GM23338 (cell line): ENCODE data around the gene ZNRF2. TPM values are rescaled to one million over a fixed set of nuclear protein-coding genes. Genes with fewer than 3 reads are reported as not detected.
A peak's percentile ranks its signal among the peaks of the same experiment; 100 is the strongest.

Experiments used
- ATAC-seq: fragments of 200-7000 bp; cut with Tn5 transposase; 3 replicates; pipeline ENCODE4 v1.9.1; 2020
- DNase-seq: peaks from one replicate; pipeline ENCODE4 v3.0.0-alpha.2; 2015; ENCODE audit warnings: low spot score
- H2AFZ ChIP-seq: fragments of 200-600 bp; sonication (generic); 2 replicates; pipeline ENCODE4 v1.8.0; 2016; ENCODE audit warnings: antibody characterized with exemption, mild to moderate bottlenecking, moderate library complexity
- H3F3A ChIP-seq: fragments of 200-600 bp; sonication (generic); replicated peaks from 2 replicates; pipeline ENCODE4 v1.8.0; 2017; ENCODE audit warnings: antibody characterized with exemption, mixed run types, low read depth
- H3K27ac ChIP-seq: fragments of 200-600 bp; sonication (generic); 2 replicates; pipeline ENCODE4 v1.6.1; 2016; ENCODE audit warnings: low read depth
- H3K27me3 ChIP-seq: fragments of 200-600 bp; sonication (generic); 2 replicates; pipeline ENCODE4 v1.8.0; 2016; ENCODE audit warnings: mild to moderate bottlenecking, mixed run types, moderate library complexity; ENCODE audit not compliant: insufficient read depth
- H3K36me3 ChIP-seq: fragments of 200-600 bp; sonication (generic); 2 replicates; pipeline ENCODE4 v1.8.0; 2016; ENCODE audit warnings: mild to moderate bottlenecking; ENCODE audit not compliant: insufficient read depth
- H3K4me1 ChIP-seq: fragments of 200-600 bp; sonication (generic); 2 replicates; pipeline ENCODE4 v1.8.0; 2016; ENCODE audit warnings: mild to moderate bottlenecking, moderate library complexity; ENCODE audit not compliant: insufficient read depth
- H3K4me2 ChIP-seq: fragments of 200-600 bp; sonication (generic); 2 replicates; pipeline ENCODE4 v1.7.1; 2017; ENCODE audit warnings: mixed run types
- H3K4me3 ChIP-seq: fragments of 200-600 bp; sonication (generic); 2 replicates; pipeline ENCODE4 v1.6.1; 2016; ENCODE audit warnings: mixed run types
- H3K79me2 ChIP-seq: fragments of 200-600 bp; sonication (generic); replicated peaks from 2 replicates; pipeline ENCODE4 v1.8.0; 2017; ENCODE audit warnings: mild to moderate bottlenecking; ENCODE audit not compliant: insufficient read depth
- H3K9me2 ChIP-seq: fragments of 200-600 bp; sonication (generic); 2 replicates; pipeline ENCODE4 v1.8.0; 2017; ENCODE audit not compliant: insufficient read depth
- H4K20me1 ChIP-seq: fragments of 200-600 bp; sonication (generic); replicated peaks from 2 replicates; pipeline ENCODE4 v1.8.0; 2017; ENCODE audit warnings: mild to moderate bottlenecking; ENCODE audit not compliant: insufficient read depth
- H3K27ac Mint-ChIP-seq: 2 replicates; pipeline ENCODE4 v1.8.0; 2020; ENCODE audit warnings: inconsistent platforms, mild to moderate bottlenecking, moderate library complexity, mixed read lengths
- H3K27me3 Mint-ChIP-seq: 3 replicates; pipeline ENCODE4 v1.8.0; 2022; ENCODE audit warnings: low read depth, mild to moderate bottlenecking, moderate library complexity, mixed read lengths, inconsistent platforms; ENCODE audit not compliant: insufficient read depth, poor library complexity
- H3K36me3 Mint-ChIP-seq: 3 replicates; pipeline ENCODE4 v1.8.0; 2021; ENCODE audit warnings: low read depth, mild to moderate bottlenecking, inconsistent platforms, moderate library complexity, mixed read lengths
- H3K4me1 Mint-ChIP-seq: 3 replicates; pipeline ENCODE4 v1.8.0; 2020; ENCODE audit warnings: mild to moderate bottlenecking, inconsistent platforms, mixed read lengths
- H3K4me3 Mint-ChIP-seq: 3 replicates; pipeline ENCODE4 v1.8.0; 2021; ENCODE audit warnings: moderate library complexity, mild to moderate bottlenecking, inconsistent platforms, mixed read lengths
- H3K9me3 Mint-ChIP-seq: 3 replicates; pipeline ENCODE4 v1.8.0; 2020; ENCODE audit warnings: moderate library complexity, mild to moderate bottlenecking, inconsistent platforms, mixed read lengths
- CREB1 ChIP-seq: fragments of 250-450 bp; sonication (Bioruptor Pico); IDR thresholded peaks from 2 replicates; pipeline ENCODE4 v1.5.0; 2020; ENCODE audit warnings: low read depth, mild to moderate bottlenecking, moderate library complexity
- EZH2 ChIP-seq: fragments of 200-600 bp; sonication (generic); IDR thresholded peaks from one replicate; pipeline ENCODE4 v1.8.0; 2017; ENCODE audit warnings: antibody characterized with exemption, mild to moderate bottlenecking, low read depth; ENCODE audit not compliant: unreplicated experiment
- EZH2phosphoT487 ChIP-seq: fragments of 200-600 bp; sonication (generic); IDR thresholded peaks from one replicate; pipeline ENCODE4 v1.8.1; 2018; ENCODE audit warnings: antibody characterized with exemption; ENCODE audit not compliant: unreplicated experiment
- JUNB ChIP-seq: IDR thresholded peaks from one replicate; pipeline ENCODE4 v1.6.1; 2016; ENCODE audit warnings: antibody characterized with exemption; ENCODE audit not compliant: unreplicated experiment
- NANOG ChIP-seq: IDR thresholded peaks from 2 replicates; pipeline ENCODE4 v1.6.1; 2016; ENCODE audit warnings: antibody characterized with exemption, borderline replicate concordance
- POLR2AphosphoS5 ChIP-seq: IDR thresholded peaks from 2 replicates; pipeline ENCODE4 v1.6.1; 2016; ENCODE audit warnings: antibody characterized with exemption, low read depth
- STAT1 ChIP-seq: IDR thresholded peaks from one replicate; pipeline ENCODE4 v1.6.1; 2016; ENCODE audit warnings: antibody characterized with exemption; ENCODE audit not compliant: unreplicated experiment
- ZNF114 ChIP-seq: fragments of 250-450 bp; sonication (Bioruptor Pico); IDR thresholded peaks from 2 replicates; pipeline ENCODE4 v1.5.0; 2020; ENCODE audit warnings: mild to moderate bottlenecking, moderate library complexity
- ZNF331 ChIP-seq: fragments of 250-450 bp; sonication (Bioruptor Pico); IDR thresholded peaks from 2 replicates; pipeline ENCODE4 v1.5.0; 2020; ENCODE audit warnings: low read depth, mild to moderate bottlenecking, moderate library complexity
- polyA plus RNA-seq: library from polyadenylated mRNA; unstranded; fragments of >200 nt; fragmentation: Nextera tagmentation; extraction: Ambion mirVana; gene quantifications from 2 replicates; pipeline ENCODE4 v1.2.1, GENCODE V29; 2016
- total RNA-seq: library from RNA; depleted of rRNA; stranded (reverse); fragments of >200 nt; shearing (Covaris generic); gene quantifications from 2 replicates; pipeline ENCODE4 v1.2.3, GENCODE V29; 2014
- TF ChIP-seq, protein P1 (sequence below): IDR thresholded peaks from 2 replicates; pipeline ENCODE4 v1.6.1; 2016; ENCODE audit warnings: antibody characterized with exemption
- TF ChIP-seq, protein P2 (sequence below), 2 experiments: fragments of 200-600 bp in 1 of 2; sonication (generic) in 1 of 2; conservative IDR thresholded peaks; 2 replicates each; pipeline versions ENCODE4 v1.5.1 to v1.6.1; 2016 to 2017; ENCODE audit warnings: antibody characterized with exemption in 2 of 2, low read depth in 2 of 2, mild to moderate bottlenecking in 2 of 2, moderate library complexity in 1 of 2
- TF ChIP-seq, protein P3 (sequence below): IDR thresholded peaks from one replicate; pipeline ENCODE4 v1.6.1; 2018; ENCODE audit warnings: antibody characterized with exemption; ENCODE audit not compliant: unreplicated experiment
- TF ChIP-seq, protein P4 (sequence below): fragments of 250-450 bp; sonication (Bioruptor Pico); IDR thresholded peaks from 2 replicates; pipeline ENCODE4 v1.5.0; 2020; ENCODE audit warnings: mild to moderate bottlenecking, moderate library complexity

The ZNRF2 gene
- total and polyA plus RNA-seq, 2 experiments from 2014 or later = 6.0 to 34.7 TPM

DNA sequence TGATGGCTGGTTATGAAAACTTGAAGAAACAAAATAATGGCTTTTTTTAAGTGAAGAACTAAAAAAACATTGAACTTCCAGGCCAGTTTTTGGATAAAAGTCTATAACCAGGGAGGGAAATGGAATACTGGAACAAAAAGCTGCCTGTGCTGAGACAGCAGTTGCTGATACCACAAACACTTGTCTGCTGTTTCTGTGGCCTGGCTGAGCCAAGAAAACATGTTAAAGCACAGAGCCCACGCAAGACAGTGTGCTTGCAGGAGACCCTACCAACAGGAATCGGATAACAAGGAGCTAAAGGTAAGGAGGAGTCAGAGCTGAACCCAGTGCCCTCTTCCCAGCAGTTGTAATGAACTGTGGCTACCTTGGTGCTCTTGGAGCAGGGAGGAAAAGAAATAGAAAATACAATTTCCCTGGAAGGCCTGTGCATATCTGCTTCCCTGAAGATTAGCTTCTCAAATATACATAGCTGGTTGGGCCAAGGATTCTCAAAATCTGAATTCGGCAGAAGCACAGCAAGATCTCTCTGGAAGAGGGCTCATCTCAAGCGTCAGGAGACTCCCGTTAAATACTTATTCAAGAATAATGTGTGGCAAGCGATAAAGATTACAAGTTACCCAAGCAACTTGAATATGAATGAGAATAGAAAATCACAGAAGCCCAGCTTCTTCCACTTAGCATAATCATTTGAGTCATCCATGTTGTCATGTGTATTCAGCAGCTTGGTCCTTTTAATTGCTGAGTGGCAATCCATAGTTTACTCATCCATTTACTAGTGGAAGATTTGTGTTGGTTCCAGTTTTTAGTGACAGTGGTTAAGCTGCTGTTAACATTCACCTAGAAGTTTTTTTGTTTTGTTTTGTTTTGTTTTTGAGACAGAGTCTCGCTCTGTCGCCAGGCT lies 106.6 kb downstream of the ZNRF2 start:
- no peaks in the 10 kb centered on the region for H3K9me3 Mint-ChIP-seq
- DNase-seq (peak; percentile 22), ATAC-seq (peak; percentile 64)
- H3K4me1 Mint-ChIP-seq = peaks cover 30% of the 10 kb centered on the region
- Histone ChIP-seq H3K27me3 (no peaks in the 10 kb centered on the region), H3F3A (no peaks in the 10 kb centered on the region), H3K4me1 (peaks cover 27% of the 10 kb centered on the region), H3K27ac (peak overlapping the region; percentile 33; the same call in 1 of the 2 replicates), H3K4me2 (no peak overlapping the region), H3K4me3 (no peak overlapping the region), H3K79me2 (no peaks in the 10 kb centered on the region), H2AFZ (no peak overlapping the region), H3K36me3 (no peaks in the 10 kb centered on the region), H4K20me1 (no peaks in the 10 kb centered on the region), H3K9me2 (no peaks in the 10 kb centered on the region)
- H3K27ac Mint-ChIP-seq = peak overlapping the region; percentile 68; the same call in 1 of the 2 replicates
- no peak overlapping the region for H3K4me3 Mint-ChIP-seq
- no peaks in the 10 kb centered on the region for H3K36me3 Mint-ChIP-seq
- no peaks in the 10 kb centered on the region for H3K27me3 Mint-ChIP-seq
- TF ChIP-seq, protein P1, sequence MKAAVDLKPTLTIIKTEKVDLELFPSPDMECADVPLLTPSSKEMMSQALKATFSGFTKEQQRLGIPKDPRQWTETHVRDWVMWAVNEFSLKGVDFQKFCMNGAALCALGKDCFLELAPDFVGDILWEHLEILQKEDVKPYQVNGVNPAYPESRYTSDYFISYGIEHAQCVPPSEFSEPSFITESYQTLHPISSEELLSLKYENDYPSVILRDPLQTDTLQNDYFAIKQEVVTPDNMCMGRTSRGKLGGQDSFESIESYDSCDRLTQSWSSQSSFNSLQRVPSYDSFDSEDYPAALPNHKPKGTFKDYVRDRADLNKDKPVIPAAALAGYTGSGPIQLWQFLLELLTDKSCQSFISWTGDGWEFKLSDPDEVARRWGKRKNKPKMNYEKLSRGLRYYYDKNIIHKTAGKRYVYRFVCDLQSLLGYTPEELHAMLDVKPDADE = no peak
- TF ChIP-seq, protein P2, sequence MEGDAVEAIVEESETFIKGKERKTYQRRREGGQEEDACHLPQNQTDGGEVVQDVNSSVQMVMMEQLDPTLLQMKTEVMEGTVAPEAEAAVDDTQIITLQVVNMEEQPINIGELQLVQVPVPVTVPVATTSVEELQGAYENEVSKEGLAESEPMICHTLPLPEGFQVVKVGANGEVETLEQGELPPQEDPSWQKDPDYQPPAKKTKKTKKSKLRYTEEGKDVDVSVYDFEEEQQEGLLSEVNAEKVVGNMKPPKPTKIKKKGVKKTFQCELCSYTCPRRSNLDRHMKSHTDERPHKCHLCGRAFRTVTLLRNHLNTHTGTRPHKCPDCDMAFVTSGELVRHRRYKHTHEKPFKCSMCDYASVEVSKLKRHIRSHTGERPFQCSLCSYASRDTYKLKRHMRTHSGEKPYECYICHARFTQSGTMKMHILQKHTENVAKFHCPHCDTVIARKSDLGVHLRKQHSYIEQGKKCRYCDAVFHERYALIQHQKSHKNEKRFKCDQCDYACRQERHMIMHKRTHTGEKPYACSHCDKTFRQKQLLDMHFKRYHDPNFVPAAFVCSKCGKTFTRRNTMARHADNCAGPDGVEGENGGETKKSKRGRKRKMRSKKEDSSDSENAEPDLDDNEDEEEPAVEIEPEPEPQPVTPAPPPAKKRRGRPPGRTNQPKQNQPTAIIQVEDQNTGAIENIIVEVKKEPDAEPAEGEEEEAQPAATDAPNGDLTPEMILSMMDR (conservative IDR thresholded peaks at IDR 0.05; ENCODE audit: low read depth in 2 of 2) = no peak
- TF ChIP-seq EZH2phosphoT487 = no peak
- TF ChIP-seq, protein P3, sequence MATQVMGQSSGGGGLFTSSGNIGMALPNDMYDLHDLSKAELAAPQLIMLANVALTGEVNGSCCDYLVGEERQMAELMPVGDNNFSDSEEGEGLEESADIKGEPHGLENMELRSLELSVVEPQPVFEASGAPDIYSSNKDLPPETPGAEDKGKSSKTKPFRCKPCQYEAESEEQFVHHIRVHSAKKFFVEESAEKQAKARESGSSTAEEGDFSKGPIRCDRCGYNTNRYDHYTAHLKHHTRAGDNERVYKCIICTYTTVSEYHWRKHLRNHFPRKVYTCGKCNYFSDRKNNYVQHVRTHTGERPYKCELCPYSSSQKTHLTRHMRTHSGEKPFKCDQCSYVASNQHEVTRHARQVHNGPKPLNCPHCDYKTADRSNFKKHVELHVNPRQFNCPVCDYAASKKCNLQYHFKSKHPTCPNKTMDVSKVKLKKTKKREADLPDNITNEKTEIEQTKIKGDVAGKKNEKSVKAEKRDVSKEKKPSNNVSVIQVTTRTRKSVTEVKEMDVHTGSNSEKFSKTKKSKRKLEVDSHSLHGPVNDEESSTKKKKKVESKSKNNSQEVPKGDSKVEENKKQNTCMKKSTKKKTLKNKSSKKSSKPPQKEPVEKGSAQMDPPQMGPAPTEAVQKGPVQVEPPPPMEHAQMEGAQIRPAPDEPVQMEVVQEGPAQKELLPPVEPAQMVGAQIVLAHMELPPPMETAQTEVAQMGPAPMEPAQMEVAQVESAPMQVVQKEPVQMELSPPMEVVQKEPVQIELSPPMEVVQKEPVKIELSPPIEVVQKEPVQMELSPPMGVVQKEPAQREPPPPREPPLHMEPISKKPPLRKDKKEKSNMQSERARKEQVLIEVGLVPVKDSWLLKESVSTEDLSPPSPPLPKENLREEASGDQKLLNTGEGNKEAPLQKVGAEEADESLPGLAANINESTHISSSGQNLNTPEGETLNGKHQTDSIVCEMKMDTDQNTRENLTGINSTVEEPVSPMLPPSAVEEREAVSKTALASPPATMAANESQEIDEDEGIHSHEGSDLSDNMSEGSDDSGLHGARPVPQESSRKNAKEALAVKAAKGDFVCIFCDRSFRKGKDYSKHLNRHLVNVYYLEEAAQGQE = no peak
- TF ChIP-seq EZH2 = no peak
- TF ChIP-seq, protein P4, sequence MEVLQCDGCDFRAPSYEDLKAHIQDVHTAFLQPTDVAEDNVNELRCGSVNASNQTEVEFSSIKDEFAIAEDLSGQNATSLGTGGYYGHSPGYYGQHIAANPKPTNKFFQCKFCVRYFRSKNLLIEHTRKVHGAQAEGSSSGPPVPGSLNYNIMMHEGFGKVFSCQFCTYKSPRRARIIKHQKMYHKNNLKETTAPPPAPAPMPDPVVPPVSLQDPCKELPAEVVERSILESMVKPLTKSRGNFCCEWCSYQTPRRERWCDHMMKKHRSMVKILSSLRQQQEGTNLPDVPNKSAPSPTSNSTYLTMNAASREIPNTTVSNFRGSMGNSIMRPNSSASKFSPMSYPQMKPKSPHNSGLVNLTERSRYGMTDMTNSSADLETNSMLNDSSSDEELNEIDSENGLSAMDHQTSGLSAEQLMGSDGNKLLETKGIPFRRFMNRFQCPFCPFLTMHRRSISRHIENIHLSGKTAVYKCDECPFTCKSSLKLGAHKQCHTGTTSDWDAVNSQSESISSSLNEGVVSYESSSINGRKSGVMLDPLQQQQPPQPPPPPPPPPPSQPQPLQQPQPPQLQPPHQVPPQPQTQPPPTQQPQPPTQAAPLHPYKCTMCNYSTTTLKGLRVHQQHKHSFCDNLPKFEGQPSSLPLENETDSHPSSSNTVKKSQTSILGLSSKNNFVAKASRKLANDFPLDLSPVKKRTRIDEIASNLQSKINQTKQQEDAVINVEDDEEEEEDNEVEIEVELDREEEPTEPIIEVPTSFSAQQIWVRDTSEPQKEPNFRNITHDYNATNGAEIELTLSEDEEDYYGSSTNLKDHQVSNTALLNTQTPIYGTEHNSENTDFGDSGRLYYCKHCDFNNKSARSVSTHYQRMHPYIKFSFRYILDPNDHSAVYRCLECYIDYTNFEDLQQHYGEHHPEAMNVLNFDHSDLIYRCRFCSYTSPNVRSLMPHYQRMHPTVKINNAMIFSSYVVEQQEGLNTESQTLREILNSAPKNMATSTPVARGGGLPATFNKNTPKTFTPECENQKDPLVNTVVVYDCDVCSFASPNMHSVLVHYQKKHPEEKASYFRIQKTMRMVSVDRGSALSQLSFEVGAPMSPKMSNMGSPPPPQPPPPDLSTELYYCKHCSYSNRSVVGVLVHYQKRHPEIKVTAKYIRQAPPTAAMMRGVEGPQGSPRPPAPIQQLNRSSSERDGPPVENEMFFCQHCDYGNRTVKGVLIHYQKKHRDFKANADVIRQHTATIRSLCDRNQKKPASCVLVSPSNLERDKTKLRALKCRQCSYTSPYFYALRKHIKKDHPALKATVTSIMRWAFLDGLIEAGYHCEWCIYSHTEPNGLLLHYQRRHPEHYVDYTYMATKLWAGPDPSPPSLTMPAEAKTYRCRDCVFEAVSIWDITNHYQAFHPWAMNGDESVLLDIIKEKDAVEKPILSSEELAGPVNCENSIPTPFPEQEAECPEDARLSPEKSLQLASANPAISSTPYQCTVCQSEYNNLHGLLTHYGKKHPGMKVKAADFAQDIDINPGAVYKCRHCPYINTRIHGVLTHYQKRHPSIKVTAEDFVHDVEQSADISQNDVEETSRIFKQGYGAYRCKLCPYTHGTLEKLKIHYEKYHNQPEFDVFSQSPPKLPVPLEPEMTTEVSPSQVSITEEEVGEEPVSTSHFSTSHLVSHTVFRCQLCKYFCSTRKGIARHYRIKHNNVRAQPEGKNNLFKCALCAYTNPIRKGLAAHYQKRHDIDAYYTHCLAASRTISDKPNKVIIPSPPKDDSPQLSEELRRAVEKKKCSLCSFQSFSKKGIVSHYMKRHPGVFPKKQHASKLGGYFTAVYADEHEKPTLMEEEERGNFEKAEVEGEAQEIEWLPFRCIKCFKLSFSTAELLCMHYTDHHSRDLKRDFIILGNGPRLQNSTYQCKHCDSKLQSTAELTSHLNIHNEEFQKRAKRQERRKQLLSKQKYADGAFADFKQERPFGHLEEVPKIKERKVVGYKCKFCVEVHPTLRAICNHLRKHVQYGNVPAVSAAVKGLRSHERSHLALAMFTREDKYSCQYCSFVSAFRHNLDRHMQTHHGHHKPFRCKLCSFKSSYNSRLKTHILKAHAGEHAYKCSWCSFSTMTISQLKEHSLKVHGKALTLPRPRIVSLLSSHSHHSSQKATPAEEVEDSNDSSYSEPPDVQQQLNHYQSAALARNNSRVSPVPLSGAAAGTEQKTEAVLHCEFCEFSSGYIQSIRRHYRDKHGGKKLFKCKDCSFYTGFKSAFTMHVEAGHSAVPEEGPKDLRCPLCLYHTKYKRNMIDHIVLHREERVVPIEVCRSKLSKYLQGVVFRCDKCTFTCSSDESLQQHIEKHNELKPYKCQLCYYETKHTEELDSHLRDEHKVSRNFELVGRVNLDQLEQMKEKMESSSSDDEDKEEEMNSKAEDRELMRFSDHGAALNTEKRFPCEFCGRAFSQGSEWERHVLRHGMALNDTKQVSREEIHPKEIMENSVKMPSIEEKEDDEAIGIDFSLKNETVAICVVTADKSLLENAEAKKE = no peak
- no peak for TF ChIP-seq NANOG
- no peak for TF ChIP-seq POLR2AphosphoS5
- TF ChIP-seq CREB1 (CRISPR knock-in tag) = no peak
- no peak for TF ChIP-seq ZNF114 (CRISPR knock-in tag)
- no peak for TF ChIP-seq STAT1
- TF ChIP-seq JUNB = no peak
- TF ChIP-seq ZNF331 (CRISPR knock-in tag) = no peak
